Stomach (tissue), 4 donors: ENCODE data around the gene RC3H2.

ENCODE experiments used
- EP300 ChIP-seq: sonication (generic); formaldehyde crosslinking; IDR thresholded peaks from one replicate; pipeline ENCODE4 v1.6.1; 2017; ENCODE audit warnings: antibody characterized with exemption
- POLR2A ChIP-seq, 4 donors: fragments of 450-650 bp; IDR thresholded peaks; one replicate each; pipeline ENCODE4 v1.6.1; 2016; ENCODE audit warnings: antibody characterized with exemption in 4 of 4, control low read depth in 2 of 4, mild to moderate bottlenecking in 1 of 4, moderate library complexity in 1 of 4
- POLR2AphosphoS5 ChIP-seq, 3 donors: sonication (generic); formaldehyde crosslinking; IDR thresholded peaks; one replicate each; pipeline ENCODE4 v1.6.1; 2016; ENCODE audit warnings: antibody characterized with exemption in 3 of 3
- TF ChIP-seq, protein P1 (sequence below), 7 experiments: fragments of 450-650 bp in 4 of 7; fragments of 200-600 bp in 3 of 7; sonication (generic) in 3 of 7; IDR thresholded peaks; one replicate each; pipeline ENCODE4 v1.5.1; 2016 to 2019; ENCODE audit warnings: antibody characterized with exemption in 7 of 7, control low read depth in 2 of 7, mild to moderate bottlenecking in 1 of 7

DNA sequence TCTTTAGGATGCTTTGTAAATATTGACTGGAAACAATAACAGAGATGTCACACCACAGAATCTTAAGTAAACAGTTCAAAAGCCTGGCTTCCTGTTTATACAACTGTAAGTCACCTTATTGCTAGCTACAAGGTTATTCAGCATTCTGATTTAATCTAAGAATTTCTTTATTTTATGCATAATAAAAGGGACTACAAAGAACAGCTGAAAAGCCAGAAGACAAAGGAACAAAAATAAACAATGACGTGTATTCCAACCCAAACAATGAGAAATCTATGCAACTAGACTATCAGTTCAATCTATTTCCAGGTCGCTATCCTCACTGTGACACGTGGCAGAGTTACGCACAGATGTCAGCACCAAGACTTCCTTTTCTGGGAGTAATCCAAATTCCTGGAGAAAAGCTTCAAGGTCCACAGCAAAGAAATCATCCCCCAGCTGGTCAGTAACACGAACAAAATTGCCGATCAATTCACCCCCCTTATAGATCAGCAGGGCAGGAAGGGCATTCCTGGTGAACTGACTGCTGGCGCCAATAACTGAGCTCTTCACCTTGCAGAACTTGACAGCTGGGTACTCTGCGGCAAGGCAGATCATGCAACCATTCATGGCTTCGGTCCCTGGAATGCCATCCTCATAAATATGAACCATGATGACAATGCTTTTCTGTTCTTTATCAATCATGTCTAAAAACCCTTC is 85.2 kb downstream of the RC3H2 start:
- TF ChIP-seq, protein P1, sequence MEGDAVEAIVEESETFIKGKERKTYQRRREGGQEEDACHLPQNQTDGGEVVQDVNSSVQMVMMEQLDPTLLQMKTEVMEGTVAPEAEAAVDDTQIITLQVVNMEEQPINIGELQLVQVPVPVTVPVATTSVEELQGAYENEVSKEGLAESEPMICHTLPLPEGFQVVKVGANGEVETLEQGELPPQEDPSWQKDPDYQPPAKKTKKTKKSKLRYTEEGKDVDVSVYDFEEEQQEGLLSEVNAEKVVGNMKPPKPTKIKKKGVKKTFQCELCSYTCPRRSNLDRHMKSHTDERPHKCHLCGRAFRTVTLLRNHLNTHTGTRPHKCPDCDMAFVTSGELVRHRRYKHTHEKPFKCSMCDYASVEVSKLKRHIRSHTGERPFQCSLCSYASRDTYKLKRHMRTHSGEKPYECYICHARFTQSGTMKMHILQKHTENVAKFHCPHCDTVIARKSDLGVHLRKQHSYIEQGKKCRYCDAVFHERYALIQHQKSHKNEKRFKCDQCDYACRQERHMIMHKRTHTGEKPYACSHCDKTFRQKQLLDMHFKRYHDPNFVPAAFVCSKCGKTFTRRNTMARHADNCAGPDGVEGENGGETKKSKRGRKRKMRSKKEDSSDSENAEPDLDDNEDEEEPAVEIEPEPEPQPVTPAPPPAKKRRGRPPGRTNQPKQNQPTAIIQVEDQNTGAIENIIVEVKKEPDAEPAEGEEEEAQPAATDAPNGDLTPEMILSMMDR (IDR thresholded peaks at IDR 0.05): no peak
- TF ChIP-seq POLR2A (IDR thresholded peaks at IDR 0.05) (no peak), EP300 (no peak), POLR2AphosphoS5 (IDR thresholded peaks at IDR 0.05) (peak in 1 of 3 donors; percentile 11)
